ENCODE data around the gene SYT1. TPM values are rescaled to one million over a fixed set of nuclear protein-coding genes. Genes with fewer than 3 reads are reported as not detected.

SYT1 gene
- total RNA-seq, 1 donor from 2014 or later = 13.0 TPM

DNA sequence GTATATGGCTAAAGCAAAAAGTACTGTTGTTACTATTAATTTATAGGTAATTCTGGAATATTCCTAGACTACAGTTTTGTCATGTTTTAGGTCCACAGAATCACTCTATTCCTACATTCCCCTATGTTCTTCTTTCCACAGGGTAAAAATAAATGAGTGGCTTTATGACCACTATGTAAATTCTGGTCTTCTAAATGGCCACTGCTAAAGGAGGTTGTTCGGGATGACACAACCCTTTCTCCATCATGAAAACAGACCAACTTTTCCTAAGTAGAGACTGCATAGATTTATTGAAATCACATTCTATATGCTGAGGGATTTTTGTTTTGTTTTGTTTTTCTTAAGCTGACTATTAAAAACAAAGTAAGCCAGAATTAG lies 88.0 kb downstream of the SYT1 start:
- Mint-ChIP-seq H3K4me3 (ENCODE audit: unreplicated experiment) (no peak overlapping the region), H3K27me3 (ENCODE audit: unreplicated experiment) (peaks cover 1% of the 10 kb centered on the region), H3K4me1 (ENCODE audit: unreplicated experiment) (no peaks in the 10 kb centered on the region), H3K36me3 (ENCODE audit: low read depth, unreplicated experiment) (no peaks in the 10 kb centered on the region), H3K27ac (ENCODE audit: unreplicated experiment) (no peak overlapping the region), H3K9me3 (ENCODE audit: unreplicated experiment) (no peaks in the 10 kb centered on the region)
- DNase-seq (ENCODE audit: low spot score) = no peak
- TF ChIP-seq, protein P1, sequence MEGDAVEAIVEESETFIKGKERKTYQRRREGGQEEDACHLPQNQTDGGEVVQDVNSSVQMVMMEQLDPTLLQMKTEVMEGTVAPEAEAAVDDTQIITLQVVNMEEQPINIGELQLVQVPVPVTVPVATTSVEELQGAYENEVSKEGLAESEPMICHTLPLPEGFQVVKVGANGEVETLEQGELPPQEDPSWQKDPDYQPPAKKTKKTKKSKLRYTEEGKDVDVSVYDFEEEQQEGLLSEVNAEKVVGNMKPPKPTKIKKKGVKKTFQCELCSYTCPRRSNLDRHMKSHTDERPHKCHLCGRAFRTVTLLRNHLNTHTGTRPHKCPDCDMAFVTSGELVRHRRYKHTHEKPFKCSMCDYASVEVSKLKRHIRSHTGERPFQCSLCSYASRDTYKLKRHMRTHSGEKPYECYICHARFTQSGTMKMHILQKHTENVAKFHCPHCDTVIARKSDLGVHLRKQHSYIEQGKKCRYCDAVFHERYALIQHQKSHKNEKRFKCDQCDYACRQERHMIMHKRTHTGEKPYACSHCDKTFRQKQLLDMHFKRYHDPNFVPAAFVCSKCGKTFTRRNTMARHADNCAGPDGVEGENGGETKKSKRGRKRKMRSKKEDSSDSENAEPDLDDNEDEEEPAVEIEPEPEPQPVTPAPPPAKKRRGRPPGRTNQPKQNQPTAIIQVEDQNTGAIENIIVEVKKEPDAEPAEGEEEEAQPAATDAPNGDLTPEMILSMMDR (IDR thresholded peaks at IDR 0.05; ENCODE audit: unreplicated experiment) = no peak

DNA sequence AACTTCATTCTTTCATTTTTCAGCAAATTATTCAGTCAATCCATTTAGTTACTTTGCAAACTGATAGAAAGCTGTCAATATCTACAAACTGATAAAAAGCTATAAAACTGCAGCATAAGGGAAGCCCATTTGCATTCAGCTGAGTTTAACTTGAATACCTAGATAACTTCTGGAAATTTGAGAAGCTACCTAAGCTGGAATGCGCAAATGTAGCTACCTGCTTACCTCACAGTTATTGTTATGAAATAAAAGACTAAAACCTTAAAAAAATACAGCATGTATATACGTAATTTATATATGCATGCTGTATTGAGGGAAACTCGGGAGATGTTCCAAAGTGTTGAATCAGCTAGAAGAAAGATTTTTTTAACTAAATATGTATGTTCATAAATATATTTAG lies 94.4 kb downstream of the SYT1 start:
- Mint-ChIP-seq H3K4me3 (ENCODE audit: unreplicated experiment) (no peak overlapping the region), H3K27ac (ENCODE audit: unreplicated experiment) (no peak overlapping the region), H3K27me3 (ENCODE audit: unreplicated experiment) (peaks cover 1% of the 10 kb centered on the region), H3K9me3 (ENCODE audit: unreplicated experiment) (no peaks in the 10 kb centered on the region), H3K4me1 (ENCODE audit: unreplicated experiment) (no peaks in the 10 kb centered on the region), H3K36me3 (ENCODE audit: low read depth, unreplicated experiment) (no peaks in the 10 kb centered on the region)
- TF ChIP-seq, protein P1 (IDR thresholded peaks at IDR 0.05; ENCODE audit: unreplicated experiment) = no peak
- no peak for DNase-seq (ENCODE audit: low spot score)

DNA sequence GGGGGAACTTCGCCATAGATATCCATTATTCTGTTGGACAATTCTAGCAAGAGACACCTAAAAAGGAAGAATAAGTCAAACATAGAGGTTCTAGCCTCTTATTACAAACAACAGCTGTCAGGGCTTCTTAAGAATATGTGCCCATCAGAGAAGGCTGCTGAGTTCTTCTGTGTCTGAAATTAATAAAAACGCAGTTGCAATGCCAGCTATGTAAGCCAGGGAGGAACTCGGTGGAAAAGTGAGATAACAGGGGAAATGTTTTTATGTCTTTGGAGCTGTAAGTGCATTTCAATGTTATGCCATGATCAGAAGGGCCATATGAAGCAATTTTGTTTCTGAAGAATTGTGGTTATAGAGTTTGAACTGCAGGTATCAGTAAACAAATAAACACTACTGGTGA lies 95.0 kb downstream of the SYT1 start:
- no peaks in the 10 kb centered on the region for H3K36me3 Mint-ChIP-seq (ENCODE audit: low read depth, unreplicated experiment)
- peaks cover 1% of the 10 kb centered on the region for H3K27me3 Mint-ChIP-seq (ENCODE audit: unreplicated experiment)
- no peaks in the 10 kb centered on the region for H3K9me3 Mint-ChIP-seq (ENCODE audit: unreplicated experiment)
- no peaks in the 10 kb centered on the region for H3K4me1 Mint-ChIP-seq (ENCODE audit: unreplicated experiment)
- TF ChIP-seq, protein P1 (IDR thresholded peaks at IDR 0.05; ENCODE audit: unreplicated experiment) = no peak
- H3K4me3 Mint-ChIP-seq (ENCODE audit: unreplicated experiment) = no peak overlapping the region
- no peak for DNase-seq (ENCODE audit: low spot score)
- H3K27ac Mint-ChIP-seq (ENCODE audit: unreplicated experiment) = peak overlapping the region; percentile 55

- no peaks in the 10 kb centered on the region for H3K36me3 Mint-ChIP-seq (ENCODE audit: low read depth, unreplicated experiment)
- H3K27ac Mint-ChIP-seq (ENCODE audit: unreplicated experiment) = no peak overlapping the region
- no peaks in the 10 kb centered on the region for H3K27me3 Mint-ChIP-seq (ENCODE audit: unreplicated experiment)
- TF ChIP-seq, protein P1 (IDR thresholded peaks at IDR 0.05; ENCODE audit: unreplicated experiment) = no peak
- H3K4me3 Mint-ChIP-seq (ENCODE audit: unreplicated experiment) = no peak overlapping the region
- no peaks in the 10 kb centered on the region for H3K9me3 Mint-ChIP-seq (ENCODE audit: unreplicated experiment)
- no peak for DNase-seq (ENCODE audit: low spot score)
- H3K4me1 Mint-ChIP-seq (ENCODE audit: unreplicated experiment) = no peaks in the 10 kb centered on the region
These were observed 96.6 kb downstream of the SYT1 start for GRCh38 chr12:78961171-78961570.

DNA sequence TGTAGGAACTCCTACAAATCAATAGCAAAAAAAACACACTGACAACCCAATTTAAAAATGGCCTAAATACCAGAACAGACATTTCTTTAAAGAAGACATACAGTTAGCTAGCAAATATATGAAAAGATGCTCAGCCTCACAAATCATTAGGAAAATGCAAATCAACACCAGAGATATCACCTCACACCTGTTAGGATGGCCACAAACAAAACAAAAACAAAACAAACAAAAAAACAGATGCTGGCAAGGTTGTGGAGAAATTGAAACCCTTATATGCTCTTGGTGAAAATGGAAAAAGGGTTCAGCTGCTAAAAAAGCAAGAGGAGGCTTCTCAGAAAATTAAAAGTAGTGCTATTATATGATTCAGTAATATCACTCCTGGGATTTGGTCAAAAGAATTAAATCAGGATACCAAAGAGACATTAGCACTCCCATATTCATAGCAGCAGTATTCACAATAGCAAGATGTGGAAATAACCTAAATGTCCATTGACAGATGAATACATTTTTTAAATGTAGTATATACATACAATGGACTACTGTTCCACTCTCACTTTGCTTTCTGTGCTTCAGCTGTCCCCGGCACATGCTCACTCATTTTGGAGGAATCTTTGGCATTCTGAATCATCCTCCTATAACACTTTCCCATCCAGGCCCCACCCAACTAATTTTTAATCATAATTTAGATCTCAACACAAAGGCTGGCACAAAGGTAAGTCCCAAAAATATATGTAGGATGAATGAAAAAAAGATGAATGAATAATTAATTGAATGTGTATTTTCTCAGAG lies 99.1 kb downstream of the SYT1 start:
- Mint-ChIP-seq H3K27me3 (ENCODE audit: unreplicated experiment) (no peaks in the 10 kb centered on the region), H3K4me1 (ENCODE audit: unreplicated experiment) (no peaks in the 10 kb centered on the region)
- TF ChIP-seq, protein P1 (IDR thresholded peaks at IDR 0.05; ENCODE audit: unreplicated experiment) = no peak

More for the DNA sequence above, 99.1 kb downstream of the SYT1 start:
- H3K27ac Mint-ChIP-seq (ENCODE audit: unreplicated experiment) = no peak overlapping the region
- H3K9me3 Mint-ChIP-seq (ENCODE audit: unreplicated experiment) = no peaks in the 10 kb centered on the region
- no peaks in the 10 kb centered on the region for H3K36me3 Mint-ChIP-seq (ENCODE audit: low read depth, unreplicated experiment)
- H3K4me3 Mint-ChIP-seq (ENCODE audit: unreplicated experiment) = no peak overlapping the region
- no peak for DNase-seq (ENCODE audit: low spot score)
